Cerebellar nuclear complex (tissue), 1 donor: ENCODE results near the gene SUPT6H.

Experiments used
- DNase-seq, 2 experiments: peaks; one replicate each; lab custom pipeline; 2025; lab: John Stamatoyannopoulos, UW

Gene SUPT6H

GRCh38 chr17:28737770-28738679 lies 76.0 kb downstream of the SUPT6H start:
- no peak for DNase-seq

GRCh38 chr17:28738680-28739384 lies 76.8 kb downstream of the SUPT6H start:
- DNase-seq = no peak

DNA sequence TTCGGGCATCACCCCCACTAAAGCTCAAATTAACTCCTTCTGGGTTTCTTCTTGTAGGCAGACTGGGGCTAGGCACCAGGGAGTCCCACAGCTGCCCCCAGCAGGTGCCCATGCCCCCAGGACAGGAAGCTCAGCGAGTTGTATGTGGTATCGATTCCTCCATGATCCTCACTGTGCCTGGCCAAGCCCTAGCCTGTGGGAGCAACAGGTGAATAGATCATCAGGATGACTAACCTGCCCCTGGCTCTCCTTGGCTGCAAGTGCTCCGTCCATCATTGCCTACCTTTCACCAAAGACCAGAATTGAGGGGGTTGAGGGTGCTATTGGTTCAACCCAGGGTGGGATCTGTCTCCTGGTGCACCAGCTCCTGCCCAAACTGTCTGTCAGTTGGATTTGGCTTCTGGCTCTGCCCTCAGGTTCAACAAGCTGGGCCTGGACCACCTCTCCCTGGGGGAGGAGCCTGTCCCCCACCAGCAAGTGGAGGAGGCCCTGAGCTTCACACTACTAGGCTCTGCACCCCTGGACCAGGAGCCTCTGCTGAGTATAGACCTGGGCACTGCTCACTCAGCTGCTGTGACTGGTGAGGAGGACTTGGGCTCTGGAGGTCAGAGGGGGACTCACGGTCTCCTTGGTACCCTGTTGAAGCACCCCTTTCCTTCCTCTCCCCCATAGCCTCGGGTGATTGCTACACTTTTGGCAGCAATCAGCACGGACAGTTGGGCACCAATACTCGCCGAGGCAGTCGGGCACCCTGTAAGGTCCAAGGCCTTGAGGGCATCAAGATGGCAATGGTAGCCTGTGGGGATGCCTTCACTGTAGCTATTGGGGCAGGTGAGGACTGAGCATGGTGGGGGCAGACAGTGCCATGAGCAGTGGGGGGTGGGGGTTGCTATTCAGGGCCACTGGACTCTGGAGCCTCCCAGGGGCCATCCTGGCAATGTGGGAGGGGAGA lies 78.7 kb downstream of the SUPT6H start:
- no peak for DNase-seq

DNA sequence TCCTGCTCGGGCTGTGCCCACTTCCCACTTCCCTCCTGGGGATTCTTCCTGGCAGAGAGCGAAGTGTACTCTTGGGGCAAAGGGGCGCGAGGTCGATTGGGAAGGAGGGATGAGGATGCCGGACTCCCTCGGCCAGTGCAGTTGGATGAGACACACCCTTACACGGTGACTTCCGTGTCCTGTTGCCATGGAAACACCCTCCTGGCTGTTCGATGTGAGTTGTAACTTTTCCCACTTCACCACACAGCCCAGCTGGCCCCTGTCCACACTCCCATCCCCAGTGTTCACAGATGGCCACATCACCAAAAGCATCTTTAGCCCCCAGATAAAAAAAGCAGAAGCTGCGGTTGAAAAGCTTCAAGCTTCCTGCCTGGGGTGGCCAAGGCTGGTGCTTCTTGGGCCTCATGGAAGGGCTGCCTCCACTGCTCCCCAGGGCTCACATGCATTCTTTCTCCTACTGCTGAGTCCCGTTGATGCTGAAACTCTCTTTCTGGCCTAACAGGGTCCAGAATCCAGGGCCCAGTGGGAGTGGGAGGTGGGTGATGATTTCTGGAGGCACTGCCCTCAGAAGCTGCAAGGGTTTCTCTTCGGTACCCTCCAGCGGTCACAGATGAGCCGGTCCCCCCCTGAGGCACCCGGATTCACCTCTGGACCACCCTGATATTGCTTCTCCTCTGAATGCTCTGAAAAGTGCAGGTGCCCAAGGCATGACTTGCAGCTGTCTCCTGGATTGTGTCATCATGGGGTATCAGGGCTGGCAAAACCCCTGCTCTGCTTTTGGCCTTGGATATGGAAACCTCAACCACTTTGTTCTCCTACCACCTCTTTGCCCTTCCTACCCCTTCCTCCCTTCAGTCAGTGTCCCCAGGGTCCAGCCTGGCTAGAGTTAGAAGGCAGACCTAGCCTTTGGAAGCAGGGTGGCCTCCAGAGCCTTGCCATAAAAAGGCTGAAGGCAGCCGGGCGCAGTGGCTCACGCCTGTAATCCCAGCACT lies 79.6 kb downstream of the SUPT6H start:
- no peak for DNase-seq

DNA sequence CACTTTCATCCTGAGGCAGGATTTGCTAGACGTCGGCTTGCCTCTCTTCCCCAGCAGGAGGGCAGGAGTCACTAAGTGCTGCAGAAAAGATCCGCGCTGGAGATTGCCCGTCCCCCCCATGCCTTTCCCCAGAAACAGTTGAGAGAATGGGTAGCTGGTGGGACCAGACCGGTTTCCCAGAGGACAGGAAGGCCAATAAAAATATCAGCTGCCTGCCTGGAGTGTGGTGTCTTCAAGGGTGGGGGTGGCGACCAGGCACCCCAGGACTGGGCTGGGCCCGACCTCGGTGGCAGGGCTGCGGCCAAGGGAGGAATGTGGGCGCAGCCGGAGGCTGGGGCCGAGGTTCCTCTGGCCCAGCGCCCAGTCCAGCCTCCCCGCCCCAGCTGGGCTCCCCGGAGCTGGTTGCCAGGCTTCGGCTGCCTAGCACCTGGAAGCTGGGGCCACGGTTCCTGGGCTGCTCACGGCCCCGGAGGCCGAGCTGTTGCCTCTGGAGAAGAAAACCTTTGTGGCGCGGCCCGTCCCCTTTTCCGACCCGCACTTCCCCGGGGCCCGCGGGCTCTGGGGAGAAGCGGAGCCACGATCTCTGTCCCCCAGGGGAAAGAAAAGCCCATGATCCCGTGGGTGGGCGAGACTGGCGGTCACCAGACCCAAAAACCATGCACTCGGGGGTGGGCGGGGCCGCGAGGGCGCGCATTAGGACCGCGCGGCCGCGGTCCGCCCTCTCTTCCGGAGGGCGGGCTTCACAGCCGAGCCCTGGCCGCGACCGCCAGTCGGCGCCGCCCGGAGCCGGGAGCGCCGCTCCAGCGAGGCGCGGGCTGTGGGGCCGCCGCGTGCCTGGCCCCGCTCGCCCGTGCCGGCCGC lies 81.5 kb downstream of the SUPT6H start, which contains the start of gene TRAF4:
Gene TRAF4, plus strand, starts transcription at position 769 of the 861 bp plus-strand sequence. CDS start 102 bp downstream, outside the sequence.
- DNase-seq = no peak

DNA sequence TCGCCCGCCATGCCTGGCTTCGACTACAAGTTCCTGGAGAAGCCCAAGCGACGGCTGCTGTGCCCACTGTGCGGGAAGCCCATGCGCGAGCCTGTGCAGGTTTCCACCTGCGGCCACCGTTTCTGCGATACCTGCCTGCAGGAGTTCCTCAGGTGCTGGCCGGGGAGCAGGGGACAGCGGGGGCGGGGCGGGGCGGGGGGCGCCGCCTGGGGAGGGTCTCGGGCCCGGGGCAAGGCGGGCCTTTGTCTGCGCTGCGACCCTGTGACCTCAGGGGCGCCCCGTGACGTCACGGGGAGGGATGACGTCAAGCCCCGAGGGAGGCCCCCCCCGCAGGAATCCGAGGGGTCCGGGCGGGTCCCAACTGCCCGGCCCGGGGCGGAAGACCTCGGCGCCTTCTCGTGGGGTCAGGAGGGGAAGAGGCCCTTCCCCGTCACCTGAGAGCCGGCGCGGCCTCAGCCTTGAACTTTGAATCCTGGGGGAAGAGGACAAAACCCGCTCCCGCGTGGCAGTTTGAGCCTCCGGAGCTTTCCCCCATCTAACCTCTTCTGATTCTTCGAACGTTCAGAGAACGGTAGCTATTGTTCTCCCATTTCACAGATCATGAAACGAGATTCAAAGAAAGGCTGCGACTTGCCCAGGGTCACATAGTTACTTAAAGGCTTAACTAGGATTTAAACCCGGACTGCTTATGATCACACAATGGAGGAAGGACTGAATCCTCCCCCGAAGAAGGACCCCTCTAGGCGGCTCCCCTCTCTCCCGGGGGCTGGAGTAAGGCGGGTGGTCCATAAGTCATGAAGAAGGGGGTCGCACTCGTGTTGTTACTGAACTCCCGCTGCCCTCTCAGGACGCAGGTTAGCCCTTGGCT lies 82.3 kb downstream of the SUPT6H start:
- DNase-seq = no peak

DNA sequence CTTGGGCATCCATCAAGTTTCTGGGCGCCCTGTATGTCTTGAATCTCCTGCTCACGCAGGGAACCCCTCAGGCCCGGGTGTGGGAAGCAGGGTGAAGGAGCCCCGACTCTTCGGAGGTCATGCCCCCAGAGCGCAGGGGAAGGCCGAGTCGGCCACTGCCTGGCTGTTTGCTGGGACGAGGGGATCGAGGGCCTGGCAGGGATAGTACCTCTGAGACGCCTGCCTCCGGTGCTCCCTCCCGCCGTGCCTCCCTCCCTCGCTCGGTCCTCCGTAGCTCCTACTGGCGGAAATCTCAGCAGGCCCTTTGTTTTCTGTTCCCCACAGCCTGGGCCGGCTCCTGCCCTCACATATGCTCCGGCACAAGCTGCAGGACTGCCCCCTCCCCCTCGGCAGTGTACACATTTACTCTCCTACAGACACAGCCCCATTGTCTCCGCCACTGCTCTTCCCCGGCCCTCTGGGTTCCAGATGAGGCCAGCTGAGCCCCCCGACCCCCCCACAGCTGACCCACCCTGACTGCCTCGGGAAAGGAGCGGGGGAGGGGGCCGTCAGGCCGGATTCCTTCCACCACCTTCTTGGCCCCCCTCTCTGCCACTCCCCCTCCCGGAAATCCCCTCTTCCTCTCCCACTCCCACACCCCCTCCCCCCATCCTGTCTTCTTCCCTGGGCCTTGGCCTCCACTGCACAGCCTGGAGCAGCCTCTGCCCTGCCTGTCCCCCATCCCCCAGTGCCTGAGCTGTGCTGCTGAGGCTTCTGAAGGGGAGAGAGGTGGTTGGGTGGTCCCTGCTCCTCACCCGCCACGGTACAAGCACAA lies 83.2 kb downstream of the SUPT6H start:
- DNase-seq = no peak

GRCh38 chr17:28745786-28746411 lies 83.9 kb downstream of the SUPT6H start:
- no peak for DNase-seq

DNA sequence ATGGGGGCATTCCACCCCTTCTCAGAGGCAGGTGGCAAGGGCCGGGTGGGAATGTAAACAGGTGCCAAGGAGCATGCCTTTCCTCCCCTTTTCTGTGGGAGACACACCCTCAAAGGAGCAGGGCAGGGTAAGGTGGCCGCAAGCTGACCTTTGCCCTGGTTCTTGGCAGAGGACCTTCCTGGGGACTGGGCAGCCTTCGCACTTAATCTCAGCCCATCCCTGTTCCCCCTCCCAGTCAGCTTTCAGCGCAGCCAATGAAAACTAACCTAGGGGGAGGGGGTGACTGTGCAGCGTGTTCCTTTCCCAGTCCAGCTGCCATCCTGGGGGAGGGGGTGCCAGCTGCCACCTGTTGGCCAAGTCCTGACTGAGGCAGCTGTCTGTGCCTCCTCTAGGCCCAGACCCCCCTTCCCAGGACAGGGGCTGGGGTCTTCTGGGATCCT lies 84.6 kb downstream of the SUPT6H start:
- no peak for DNase-seq

- no peak for DNase-seq
These were observed 85.2 kb downstream of the SUPT6H start for GRCh38 chr17:28747051-28747691.

GRCh38 chr17:28747801-28748750 lies 86.1 kb downstream of the SUPT6H start:
- DNase-seq = no peak

GRCh38 chr17:28748852-28749515 lies 87.0 kb downstream of the SUPT6H start:
- DNase-seq = no peak

DNA sequence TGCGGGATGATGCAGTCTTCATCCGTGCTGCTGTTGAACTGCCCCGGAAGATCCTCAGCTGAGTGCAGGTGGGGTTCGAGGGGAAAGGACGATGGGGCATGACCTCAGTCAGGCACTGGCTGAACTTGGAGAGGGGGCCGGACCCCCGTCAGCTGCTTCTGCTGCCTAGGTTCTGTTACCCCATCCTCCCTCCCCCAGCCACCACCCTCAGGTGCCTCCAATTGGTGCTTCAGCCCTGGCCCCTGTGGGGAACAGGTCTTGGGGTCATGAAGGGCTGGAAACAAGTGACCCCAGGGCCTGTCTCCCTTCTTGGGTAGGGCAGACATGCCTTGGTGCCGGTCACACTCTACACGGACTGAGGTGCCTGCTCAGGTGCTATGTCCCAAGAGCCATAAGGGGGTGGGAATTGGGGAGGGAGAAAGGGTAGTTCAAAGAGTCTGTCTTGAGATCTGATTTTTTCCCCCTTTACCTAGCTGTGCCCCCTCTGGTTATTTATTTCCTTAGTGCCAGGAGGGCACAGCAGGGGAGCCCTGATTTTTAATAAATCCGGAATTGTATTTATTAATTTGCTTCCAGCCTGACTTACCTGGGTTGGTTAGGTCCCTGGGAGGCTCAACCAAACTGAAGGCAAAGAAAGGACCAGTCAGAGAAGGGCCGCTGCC lies 87.6 kb downstream of the SUPT6H start:
- no peak for DNase-seq
